Endodermal cell (in vitro differentiated cells): ENCODE results near the gene ZNF595. TPM values are rescaled to one million over a fixed set of nuclear protein-coding genes. Genes with fewer than 3 reads are reported as not detected.
"Not testable (repeated sequence)": the region's sequence is repeated elsewhere in the genome, so short reads cannot be mapped to it uniquely, and the experiment has no call there.

Experiments
- DNase-seq: peaks from one replicate; pipeline ENCODE4 v3.0.0-alpha.2; 2017
- H3K27ac ChIP-seq: 2 replicates; pipeline ENCODE4 v1.5.1; 2013; ENCODE audit warnings: mild to moderate bottlenecking, low read depth, low read length, moderate library complexity
- H3K27me3 ChIP-seq: 2 replicates; pipeline ENCODE4 v1.6.1; 2013; ENCODE audit warnings: mild to moderate bottlenecking, low read length, moderate library complexity; ENCODE audit not compliant: insufficient read depth, control insufficient read depth, poor library complexity, severe bottlenecking
- H3K36me3 ChIP-seq: 2 replicates; pipeline ENCODE4 v1.7.0; 2013; ENCODE audit warnings: mild to moderate bottlenecking, low read length, moderate library complexity; ENCODE audit not compliant: control insufficient read depth, insufficient read depth
- H3K4me1 ChIP-seq: one replicate; pipeline ENCODE4 v1.7.0; 2013; ENCODE audit warnings: low read length; ENCODE audit not compliant: control insufficient read depth, insufficient read depth
- H3K4me3 ChIP-seq: 2 replicates; pipeline ENCODE4 v1.5.1; 2013; ENCODE audit warnings: mild to moderate bottlenecking, low read length, moderate library complexity
- H3K9ac ChIP-seq: 2 replicates; pipeline ENCODE4 v1.6.1; 2013; ENCODE audit warnings: mild to moderate bottlenecking, low read length, moderate library complexity; ENCODE audit not compliant: poor library complexity, severe bottlenecking; ENCODE audit errors: extremely low read depth
- H3K9me3 ChIP-seq: 2 replicates; pipeline ENCODE4 v1.6.1; 2013; ENCODE audit warnings: mild to moderate bottlenecking, low read length, moderate library complexity; ENCODE audit not compliant: control insufficient read depth
- H3K27ac Mint-ChIP-seq: 2 replicates; pipeline ENCODE4 v1.8.0; 2020; ENCODE audit warnings: mixed read lengths
- H3K27me3 Mint-ChIP-seq: 2 replicates; pipeline ENCODE4 v1.8.0; 2021; ENCODE audit warnings: mild to moderate bottlenecking, mixed read lengths; ENCODE audit not compliant: insufficient read depth
- H3K36me3 Mint-ChIP-seq: 2 replicates; pipeline ENCODE4 v1.8.0; 2020; ENCODE audit warnings: low read depth, mixed read lengths
- H3K4me1 Mint-ChIP-seq: 2 replicates; pipeline ENCODE4 v1.8.0; 2020; ENCODE audit warnings: mixed read lengths
- H3K4me3 Mint-ChIP-seq: 2 replicates; pipeline ENCODE4 v1.8.0; 2020; ENCODE audit warnings: mild to moderate bottlenecking, moderate library complexity, mixed read lengths
- H3K9me3 Mint-ChIP-seq: 2 replicates; pipeline ENCODE4 v1.8.0; 2020; ENCODE audit warnings: mild to moderate bottlenecking, mixed read lengths
- WGBS, 2 experiments: methylation state at CpG; one replicate each; pipeline versions ENCODE4 v1.1.5 to v1.1.7; 2013; ENCODE audit warnings: missing lambda C conversion rate in 2 of 2, mixed read lengths in 1 of 2; ENCODE audit not compliant: insufficient coverage in 1 of 2, insufficient read length in 1 of 2; 5-methylcytosine and 5-hydroxymethylcytosine counted together
- total RNA-seq, 2 donors: library from RNA; stranded (reverse); fragmentation: NEBNext Ultra II Directional in 1 of 2; extraction: Animal tissue kit (Norgen Biotek cat#: 25700) in 1 of 2; gene quantifications; 2 replicates in 1 of 2; 3 replicates in 1 of 2; pipeline ENCODE4 v1.2.1, GENCODE V29; 2021
- TF ChIP-seq, protein P1 (sequence below): fragments of 200-600 bp; sonication (generic); conservative IDR thresholded peaks from 2 replicates; pipeline ENCODE4 v1.5.0; 2021; ENCODE audit warnings: antibody characterized with exemption, mild to moderate bottlenecking

Gene ZNF595
- total RNA-seq, 2 donors from 2014 or later: 10.7 to 26.7 TPM

DNA sequence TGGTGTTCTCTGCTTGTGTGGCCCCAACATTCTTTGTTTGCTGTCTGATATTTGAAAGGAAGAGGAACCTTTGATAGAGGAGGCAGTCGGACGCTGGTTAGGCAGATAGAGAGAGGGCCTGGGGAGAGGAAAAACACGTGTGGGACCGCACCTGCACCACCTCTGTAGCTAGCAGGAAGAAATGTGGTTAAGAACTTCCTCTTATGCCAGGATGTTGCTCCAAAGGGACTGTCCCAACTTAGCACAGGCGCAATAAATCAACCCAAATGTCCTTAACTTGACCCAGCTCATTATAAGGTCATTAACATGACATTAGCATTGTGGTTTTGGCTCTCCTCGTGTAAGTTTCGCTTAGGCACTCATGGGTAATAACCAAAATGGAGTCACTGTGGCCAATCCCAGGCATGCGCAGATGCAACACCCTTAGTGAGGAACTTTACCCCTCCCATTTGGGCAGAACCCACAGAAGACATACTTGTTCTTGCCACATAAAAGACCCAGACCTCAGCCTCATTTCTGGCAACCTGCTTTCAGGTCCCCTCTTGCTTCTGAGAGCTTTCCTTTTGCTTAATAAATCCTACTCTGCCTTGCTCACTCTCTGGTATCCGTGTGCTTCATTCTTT lies 1.4 kb upstream of the ZNF595 start:
- not testable (repeated sequence) for H3K27me3 Mint-ChIP-seq, H3K9me3 ChIP-seq, H3K4me3 ChIP-seq, H3K27ac Mint-ChIP-seq, H3K27me3 ChIP-seq, H3K36me3 Mint-ChIP-seq, H3K36me3 ChIP-seq, H3K9ac ChIP-seq, DNase-seq, H3K4me1 Mint-ChIP-seq, H3K4me3 Mint-ChIP-seq, H3K27ac ChIP-seq, H3K4me1 ChIP-seq
- WGBS, 2 experiments: 80 to 95% methylated on average over 4 of the region's 9 CpGs
- H3K9me3 Mint-ChIP-seq: peaks cover 11% of the 10 kb centered on the region

DNA sequence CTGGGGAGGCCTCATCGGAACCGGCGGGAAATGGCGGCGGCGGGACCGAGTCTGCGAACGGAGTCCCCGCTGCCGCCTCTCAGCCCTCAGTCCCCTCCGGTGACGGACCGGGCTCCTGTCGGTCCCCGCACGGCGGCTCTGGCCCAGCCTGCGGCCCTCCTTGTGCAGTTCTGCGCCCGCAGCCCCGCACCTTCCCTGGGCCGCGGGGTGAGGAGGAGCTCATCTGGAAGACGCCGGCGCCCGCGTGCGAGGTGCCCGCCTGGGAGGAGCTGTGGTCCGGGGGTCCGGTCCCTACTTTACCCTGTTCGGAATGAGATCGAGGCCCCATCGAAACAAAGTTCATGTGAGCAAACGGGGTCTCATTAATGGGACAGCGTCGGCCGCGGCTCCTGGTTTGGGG lies 400 bp downstream of the ZNF595 start:
- not testable (repeated sequence) for H3K9me3 Mint-ChIP-seq, H3K27me3 Mint-ChIP-seq, H3K27ac Mint-ChIP-seq, H3K9me3 ChIP-seq, H3K4me3 Mint-ChIP-seq, H3K4me1 Mint-ChIP-seq, H3K27ac ChIP-seq, H3K27me3 ChIP-seq, H3K4me3 ChIP-seq, H3K36me3 ChIP-seq, H3K4me1 ChIP-seq, H3K9ac ChIP-seq, H3K36me3 Mint-ChIP-seq, DNase-seq
- no CpG with 5 or more reads among the region's 41 CpGs for WGBS, 2 experiments

DNA sequence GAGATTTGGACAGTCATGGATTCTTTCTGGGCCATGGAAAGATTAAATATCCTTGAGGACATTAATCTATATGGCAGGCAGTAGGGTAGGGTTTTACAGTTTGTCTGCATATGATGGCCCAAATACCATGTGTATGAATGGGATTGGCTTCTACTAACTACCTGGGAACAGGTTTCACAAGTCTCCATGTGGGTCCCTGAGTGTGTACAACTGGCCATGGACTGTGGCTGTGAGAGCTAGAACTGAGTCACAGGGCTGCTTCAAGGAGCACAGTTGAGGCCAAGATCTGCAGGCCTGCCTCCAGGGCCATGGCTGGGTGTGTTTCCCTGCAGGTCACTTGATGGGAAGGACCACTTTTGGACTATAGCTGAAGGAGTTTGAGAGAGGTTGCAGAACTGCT lies 11.6 kb downstream of the ZNF595 start:
- not testable (repeated sequence) for H3K27ac Mint-ChIP-seq, H3K27ac ChIP-seq, H3K4me3 ChIP-seq, DNase-seq, H3K9ac ChIP-seq, H3K27me3 Mint-ChIP-seq, H3K27me3 ChIP-seq, H3K4me3 Mint-ChIP-seq, H3K4me1 ChIP-seq, H3K4me1 Mint-ChIP-seq
- H3K9me3 Mint-ChIP-seq: peaks cover 21% of the 10 kb centered on the region
- H3K9me3 ChIP-seq: peaks cover 13% of the 10 kb centered on the region
- peaks cover 12% of the 10 kb centered on the region for H3K36me3 ChIP-seq
- H3K36me3 Mint-ChIP-seq: peaks cover 15% of the 10 kb centered on the region

DNA sequence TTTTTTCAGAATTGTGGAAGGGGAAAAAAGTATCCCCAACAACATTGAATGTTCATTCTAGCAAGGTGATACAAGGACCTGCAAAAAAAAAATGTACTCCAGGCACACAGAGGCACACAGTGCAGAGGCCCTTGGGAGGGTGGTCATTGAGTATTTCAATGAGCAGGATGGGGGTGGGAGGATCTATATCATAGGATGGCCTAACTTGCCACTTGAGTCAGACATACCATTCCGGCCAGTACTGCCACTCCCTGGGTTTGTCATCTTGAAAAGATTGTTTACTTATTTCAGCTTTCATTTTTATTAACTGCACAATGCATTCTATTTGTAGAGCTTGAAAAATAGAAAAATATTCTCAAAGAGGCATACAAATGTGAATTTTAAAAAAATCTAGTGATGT lies 18.7 kb downstream of the ZNF595 start:
- H3K27ac ChIP-seq: no peak overlapping the region
- H3K36me3 ChIP-seq: peaks cover 78% of the 10 kb centered on the region
- Mint-ChIP-seq H3K27ac (no peak overlapping the region), H3K27me3 (no peaks in the 10 kb centered on the region), H3K9me3 (peaks cover 78% of the 10 kb centered on the region), H3K4me3 (no peak overlapping the region), H3K36me3 (peaks cover 74% of the 10 kb centered on the region), H3K4me1 (no peaks in the 10 kb centered on the region)
- WGBS, 2 experiments: 100% methylated on average over 1 of the region's 1 CpG
- no peaks in the 10 kb centered on the region for H3K4me1 ChIP-seq
- DNase-seq: no peak
- H3K9me3 ChIP-seq: peaks cover 84% of the 10 kb centered on the region
- H3K9ac ChIP-seq: no peak overlapping the region
- peak overlapping the region; percentile 67 for H3K4me3 ChIP-seq
- TF ChIP-seq, protein P1, sequence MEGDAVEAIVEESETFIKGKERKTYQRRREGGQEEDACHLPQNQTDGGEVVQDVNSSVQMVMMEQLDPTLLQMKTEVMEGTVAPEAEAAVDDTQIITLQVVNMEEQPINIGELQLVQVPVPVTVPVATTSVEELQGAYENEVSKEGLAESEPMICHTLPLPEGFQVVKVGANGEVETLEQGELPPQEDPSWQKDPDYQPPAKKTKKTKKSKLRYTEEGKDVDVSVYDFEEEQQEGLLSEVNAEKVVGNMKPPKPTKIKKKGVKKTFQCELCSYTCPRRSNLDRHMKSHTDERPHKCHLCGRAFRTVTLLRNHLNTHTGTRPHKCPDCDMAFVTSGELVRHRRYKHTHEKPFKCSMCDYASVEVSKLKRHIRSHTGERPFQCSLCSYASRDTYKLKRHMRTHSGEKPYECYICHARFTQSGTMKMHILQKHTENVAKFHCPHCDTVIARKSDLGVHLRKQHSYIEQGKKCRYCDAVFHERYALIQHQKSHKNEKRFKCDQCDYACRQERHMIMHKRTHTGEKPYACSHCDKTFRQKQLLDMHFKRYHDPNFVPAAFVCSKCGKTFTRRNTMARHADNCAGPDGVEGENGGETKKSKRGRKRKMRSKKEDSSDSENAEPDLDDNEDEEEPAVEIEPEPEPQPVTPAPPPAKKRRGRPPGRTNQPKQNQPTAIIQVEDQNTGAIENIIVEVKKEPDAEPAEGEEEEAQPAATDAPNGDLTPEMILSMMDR: no peak
- H3K27me3 ChIP-seq: no peaks in the 10 kb centered on the region
